ENCODE results near the gene ANLN. TPM values are rescaled to one million over a fixed set of nuclear protein-coding genes. Genes with fewer than 3 reads are reported as not detected.

The ANLN gene
- total and polyA plus RNA-seq, 2 experiments from 2014 or later = 10.1 to 56.7 TPM

DNA sequence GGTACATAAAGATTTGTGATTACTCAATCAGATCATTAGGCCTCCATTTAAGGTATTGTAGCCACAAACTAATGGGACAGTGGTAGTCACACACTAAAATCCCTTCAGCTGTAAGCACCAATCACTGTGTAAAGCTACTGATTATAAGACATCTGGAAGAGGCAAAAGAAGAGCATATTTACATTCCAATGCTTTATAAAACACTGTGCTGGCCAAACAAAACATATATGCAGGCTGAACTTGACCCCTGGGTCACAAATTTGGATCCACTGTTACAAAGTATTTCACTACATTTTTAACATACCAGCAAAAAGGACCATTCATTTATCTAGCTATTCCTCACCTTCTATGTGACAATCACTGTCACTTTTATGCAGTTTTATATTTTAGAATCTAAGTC is 41.4 kb upstream of the ANLN start:
- no peaks in the 10 kb centered on the region for H3K36me3 ChIP-seq
- no peaks in the 10 kb centered on the region for H3K4me1 ChIP-seq (ENCODE audit: low read depth)
- TF ChIP-seq, protein P1, sequence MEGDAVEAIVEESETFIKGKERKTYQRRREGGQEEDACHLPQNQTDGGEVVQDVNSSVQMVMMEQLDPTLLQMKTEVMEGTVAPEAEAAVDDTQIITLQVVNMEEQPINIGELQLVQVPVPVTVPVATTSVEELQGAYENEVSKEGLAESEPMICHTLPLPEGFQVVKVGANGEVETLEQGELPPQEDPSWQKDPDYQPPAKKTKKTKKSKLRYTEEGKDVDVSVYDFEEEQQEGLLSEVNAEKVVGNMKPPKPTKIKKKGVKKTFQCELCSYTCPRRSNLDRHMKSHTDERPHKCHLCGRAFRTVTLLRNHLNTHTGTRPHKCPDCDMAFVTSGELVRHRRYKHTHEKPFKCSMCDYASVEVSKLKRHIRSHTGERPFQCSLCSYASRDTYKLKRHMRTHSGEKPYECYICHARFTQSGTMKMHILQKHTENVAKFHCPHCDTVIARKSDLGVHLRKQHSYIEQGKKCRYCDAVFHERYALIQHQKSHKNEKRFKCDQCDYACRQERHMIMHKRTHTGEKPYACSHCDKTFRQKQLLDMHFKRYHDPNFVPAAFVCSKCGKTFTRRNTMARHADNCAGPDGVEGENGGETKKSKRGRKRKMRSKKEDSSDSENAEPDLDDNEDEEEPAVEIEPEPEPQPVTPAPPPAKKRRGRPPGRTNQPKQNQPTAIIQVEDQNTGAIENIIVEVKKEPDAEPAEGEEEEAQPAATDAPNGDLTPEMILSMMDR (IDR thresholded peaks at IDR 0.05; ENCODE audit: low read depth, low read length) = no peak
- H3K9me3 ChIP-seq (ENCODE audit: low read depth) = no peaks in the 10 kb centered on the region
- DNase-seq (ENCODE audit: low read depth in 1 of 2, low spot score in 1 of 2) = peak in 1 of 2 donors; percentile 47
- no peak overlapping the region for H3K27ac ChIP-seq
- no peak overlapping the region for H3K4me3 ChIP-seq
- no peaks in the 10 kb centered on the region for H3K27me3 ChIP-seq

DNA sequence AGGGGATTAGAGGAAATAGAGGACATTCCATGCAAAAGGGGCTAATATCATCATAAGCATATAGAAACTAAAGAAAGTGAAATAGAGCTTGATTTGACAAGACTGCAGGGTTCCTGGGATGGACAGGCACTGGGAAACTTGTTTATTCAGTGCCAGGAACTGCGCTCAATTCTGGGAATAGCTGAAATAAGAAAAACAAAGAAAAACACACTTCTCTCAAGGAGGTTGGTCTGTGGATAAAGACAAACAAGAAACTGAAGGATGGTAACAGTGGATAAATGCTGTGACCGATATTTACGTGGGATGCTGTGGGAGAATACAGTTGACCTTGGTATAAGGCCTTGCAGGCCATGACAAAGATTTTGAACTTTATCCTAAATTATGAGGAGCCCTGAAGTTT is 40.9 kb upstream of the ANLN start:
- Histone ChIP-seq H3K27ac (no peak overlapping the region), H3K9me3 (ENCODE audit: low read depth) (no peaks in the 10 kb centered on the region), H3K4me3 (no peak overlapping the region), H3K36me3 (no peaks in the 10 kb centered on the region), H3K4me1 (ENCODE audit: low read depth) (no peaks in the 10 kb centered on the region), H3K27me3 (no peaks in the 10 kb centered on the region)
- TF ChIP-seq, protein P1 (IDR thresholded peaks at IDR 0.05; ENCODE audit: low read depth, low read length) = no peak
- DNase-seq (ENCODE audit: low read depth in 1 of 2, low spot score in 1 of 2) = no peak

DNA sequence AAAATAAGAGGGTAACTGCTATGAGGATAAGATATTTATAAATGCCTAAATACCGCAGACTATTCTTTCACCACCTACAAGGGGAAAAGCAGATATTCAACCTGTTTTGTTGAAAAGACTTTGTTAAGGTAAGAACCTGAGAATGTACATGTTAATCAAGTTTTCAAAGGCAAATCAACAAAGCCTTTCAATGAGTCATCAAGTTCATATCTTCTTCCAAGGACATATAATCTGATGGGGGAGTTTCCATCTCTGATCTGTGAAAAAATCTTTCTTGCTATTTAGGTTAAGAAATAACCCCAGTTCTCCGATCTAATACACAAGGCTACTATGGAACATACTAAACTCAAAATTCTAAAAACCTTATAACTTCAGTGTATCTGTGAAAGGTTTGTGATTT is 40.0 kb upstream of the ANLN start:
- DNase-seq (ENCODE audit: low read depth in 1 of 2, low spot score in 1 of 2) = no peak
- no peaks in the 10 kb centered on the region for H3K36me3 ChIP-seq
- H3K9me3 ChIP-seq (ENCODE audit: low read depth) = no peaks in the 10 kb centered on the region
- H3K27me3 ChIP-seq = no peaks in the 10 kb centered on the region
- no peak overlapping the region for H3K4me3 ChIP-seq
- H3K27ac ChIP-seq = no peak overlapping the region
- H3K4me1 ChIP-seq (ENCODE audit: low read depth) = no peaks in the 10 kb centered on the region
- TF ChIP-seq, protein P1 (IDR thresholded peaks at IDR 0.05; ENCODE audit: low read depth, low read length) = no peak

DNA sequence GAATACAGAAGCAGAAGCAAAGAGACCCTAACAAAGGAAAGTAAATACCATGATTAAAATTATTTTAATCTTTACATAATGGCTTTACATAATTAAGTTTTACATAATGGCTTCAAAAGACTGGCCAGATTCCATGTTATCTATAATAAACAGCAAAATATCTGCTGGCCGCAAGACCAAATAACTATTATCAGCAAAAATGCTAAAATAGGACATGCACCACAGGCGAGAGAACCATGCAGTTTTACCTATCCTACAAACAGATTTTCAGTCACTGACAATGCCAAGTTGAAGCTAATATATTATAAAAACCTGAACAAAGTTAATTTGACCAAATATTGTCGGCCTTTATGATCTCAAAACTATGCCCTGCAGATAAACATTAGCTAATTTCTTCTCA is 34.2 kb upstream of the ANLN start:
- H3K27me3 ChIP-seq = peaks cover 11% of the 10 kb centered on the region
- TF ChIP-seq, protein P1 (IDR thresholded peaks at IDR 0.05; ENCODE audit: low read depth, low read length) = no peak
- DNase-seq (ENCODE audit: low read depth in 1 of 2, low spot score in 1 of 2) = no peak
- H3K36me3 ChIP-seq = no peaks in the 10 kb centered on the region
- H3K9me3 ChIP-seq (ENCODE audit: low read depth) = no peaks in the 10 kb centered on the region
- no peak overlapping the region for H3K27ac ChIP-seq
- peaks cover 15% of the 10 kb centered on the region for H3K4me1 ChIP-seq (ENCODE audit: low read depth)
- H3K4me3 ChIP-seq = no peak overlapping the region

DNA sequence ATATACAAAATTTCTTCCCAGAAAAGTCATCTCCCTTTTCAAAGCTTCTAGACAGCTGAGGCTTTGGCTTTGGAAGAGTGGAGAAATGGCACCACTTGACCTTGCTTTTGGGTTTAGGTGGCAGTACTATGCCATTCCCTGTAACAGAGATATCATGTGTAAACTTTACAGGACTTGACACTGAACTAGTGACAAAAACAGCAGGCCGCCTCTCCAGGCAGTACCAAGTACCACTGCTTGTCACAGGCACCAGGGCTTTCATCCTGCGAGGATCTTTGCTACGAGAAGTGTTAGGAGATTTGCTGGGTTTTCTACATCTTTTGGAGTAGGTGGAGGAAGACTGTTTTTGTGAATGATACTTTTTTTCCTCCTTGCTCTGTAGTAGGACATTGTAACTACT is 32.6 kb upstream of the ANLN start:
- no peak overlapping the region for H3K4me3 ChIP-seq
- no peaks in the 10 kb centered on the region for H3K9me3 ChIP-seq (ENCODE audit: low read depth)
- no peaks in the 10 kb centered on the region for H3K36me3 ChIP-seq
- peaks cover 26% of the 10 kb centered on the region for H3K27me3 ChIP-seq
- peaks cover 15% of the 10 kb centered on the region for H3K4me1 ChIP-seq (ENCODE audit: low read depth)
- no peak overlapping the region for H3K27ac ChIP-seq
- TF ChIP-seq, protein P1 (IDR thresholded peaks at IDR 0.05; ENCODE audit: low read depth, low read length) = no peak
- peak in 1 of 2 donors; percentile 52 for DNase-seq (ENCODE audit: low read depth in 1 of 2, low spot score in 1 of 2)

DNA sequence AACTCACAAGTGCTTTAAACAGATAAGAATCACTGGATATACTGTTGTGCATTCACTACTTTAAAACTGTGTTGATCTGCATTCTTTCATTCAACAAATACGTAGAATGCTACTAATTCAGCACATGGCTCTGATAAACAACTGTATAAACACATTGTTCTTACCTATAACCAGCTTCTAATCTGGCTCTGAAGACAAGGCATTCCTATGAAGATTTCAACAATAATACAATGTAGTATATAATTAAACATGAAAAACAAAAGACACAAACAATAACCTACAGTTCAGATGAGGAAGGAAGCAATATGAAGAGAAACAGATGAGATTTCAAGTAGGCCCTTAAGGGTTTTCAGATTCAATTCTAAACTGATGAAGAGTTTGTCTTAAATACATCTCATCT is 31.1 kb upstream of the ANLN start:
- H3K4me1 ChIP-seq (ENCODE audit: low read depth) = peaks cover 15% of the 10 kb centered on the region
- no peaks in the 10 kb centered on the region for H3K36me3 ChIP-seq
- peaks cover 42% of the 10 kb centered on the region for H3K27me3 ChIP-seq
- H3K4me3 ChIP-seq = no peak overlapping the region
- H3K27ac ChIP-seq = no peak overlapping the region
- no peaks in the 10 kb centered on the region for H3K9me3 ChIP-seq (ENCODE audit: low read depth)
- no peak for DNase-seq (ENCODE audit: low read depth in 1 of 2, low spot score in 1 of 2)
- TF ChIP-seq, protein P1 (IDR thresholded peaks at IDR 0.05; ENCODE audit: low read depth, low read length) = no peak
